Activated CD4-positive, alpha-beta T cell treated with anti-CD3 and anti-CD28 coated beads, Interleukin-2, amount 50 U/mL, for 1 hour (primary cell): ENCODE data around the gene ANKRD11.
"Not testable (repeated sequence)": the region's sequence is repeated elsewhere in the genome, so short reads cannot be mapped to it uniquely, and the experiment has no call there.

Experiments used
- DNase-seq: peaks from one replicate; pipeline ENCODE4 v3.0.0-alpha.2; 2020

Gene ANKRD11

DNA sequence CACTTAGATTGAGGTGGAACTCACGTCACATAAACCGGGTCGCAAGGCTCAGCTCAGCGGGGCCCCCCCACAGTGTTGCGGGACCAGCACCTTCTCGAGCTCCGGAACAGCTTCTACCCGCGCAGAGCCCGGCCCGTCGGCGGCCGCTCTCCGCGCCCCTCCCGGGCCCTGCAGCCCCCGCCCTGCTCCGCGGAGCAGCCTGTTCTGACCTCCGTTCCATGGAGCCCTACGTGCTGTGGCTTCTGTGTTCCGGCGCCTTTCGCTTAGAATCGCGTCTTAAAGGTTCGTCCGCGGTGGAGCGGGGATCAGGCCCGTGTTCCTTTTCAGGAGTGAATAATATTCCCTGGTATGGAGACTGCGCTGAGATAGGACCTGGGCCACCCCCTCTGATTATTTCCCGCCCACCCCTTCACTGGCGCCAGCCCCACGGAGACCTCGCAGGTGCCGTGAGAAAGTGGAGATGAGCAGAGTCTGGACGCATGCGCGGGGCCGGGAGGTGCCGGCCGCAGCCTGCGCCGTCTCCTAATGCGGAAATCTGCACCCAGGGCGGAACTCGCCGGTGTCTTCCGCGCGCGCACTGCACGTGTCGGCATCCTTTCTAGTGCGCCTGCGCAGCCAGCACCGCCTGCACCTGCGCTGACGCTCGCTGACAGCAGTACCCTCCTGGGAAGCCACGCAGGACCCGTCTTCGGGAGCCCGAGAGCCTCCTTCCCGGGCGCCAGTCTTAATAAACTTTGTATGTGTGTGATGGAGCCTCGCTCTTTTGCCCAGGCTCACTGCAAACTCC lies 242.0 kb downstream of the ANKRD11 start:
- DNase-seq = no peak

DNA sequence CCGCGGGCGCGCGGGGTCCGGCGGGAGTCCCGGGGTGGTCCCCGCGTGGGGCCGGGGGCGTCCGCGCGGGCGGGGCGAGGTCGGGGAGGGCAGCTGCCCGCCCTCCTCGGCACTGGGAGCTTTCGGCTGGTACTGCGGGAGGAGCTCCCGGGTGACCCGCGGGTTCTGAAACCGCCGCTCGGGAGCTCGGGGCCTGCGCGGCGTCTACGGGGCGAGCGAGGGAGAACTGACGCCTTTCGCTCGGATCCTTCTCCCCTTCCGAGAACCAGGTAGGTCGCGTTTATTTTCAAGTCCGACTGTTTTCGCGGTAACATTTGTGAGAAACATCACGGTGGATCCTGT lies 242.7 kb downstream of the ANKRD11 start:
- DNase-seq = not testable (repeated sequence)

DNA sequence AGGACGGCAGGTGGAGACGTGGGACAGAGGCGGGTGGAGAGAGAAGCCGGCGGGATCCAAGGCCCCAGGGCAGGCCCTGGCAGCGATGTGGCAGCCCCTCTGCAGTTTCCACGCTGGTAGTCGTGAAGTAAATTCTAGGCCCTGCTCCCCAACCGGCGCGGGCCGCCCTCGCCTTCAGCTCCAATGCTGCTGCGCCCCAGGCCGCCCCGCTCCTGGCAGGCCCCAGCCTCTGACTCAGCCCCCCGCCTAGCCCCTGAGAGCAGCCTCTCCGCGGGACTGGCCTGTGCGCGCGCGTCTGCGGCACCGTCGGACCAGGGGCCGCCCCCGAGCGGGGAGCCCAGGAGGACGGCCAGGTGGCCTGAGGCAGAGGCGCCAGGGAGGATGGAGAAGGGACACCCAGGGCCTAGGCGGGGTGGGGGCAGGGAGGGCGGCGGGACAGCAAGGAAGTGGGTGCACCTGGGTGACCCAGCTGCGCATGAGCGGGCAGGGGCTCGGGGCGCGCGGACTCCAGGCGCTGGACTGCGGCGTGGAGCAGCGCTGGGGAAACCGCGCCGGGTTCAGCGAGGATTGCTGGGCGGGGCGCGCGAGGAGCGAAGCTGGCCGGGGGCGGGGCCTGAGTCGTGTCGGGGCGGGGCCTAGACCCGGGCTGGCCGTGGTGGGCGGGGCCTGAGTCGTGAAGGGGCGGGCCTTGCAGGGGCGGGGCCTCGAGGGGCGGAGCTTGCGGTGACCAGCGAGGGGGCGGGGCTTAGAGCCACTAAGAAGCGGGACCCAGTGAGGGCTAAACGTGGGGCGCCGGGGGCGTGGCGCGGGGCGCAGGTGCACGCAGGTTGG lies 243.2 kb downstream of the ANKRD11 start:
- peak; percentile 98 for DNase-seq

DNA sequence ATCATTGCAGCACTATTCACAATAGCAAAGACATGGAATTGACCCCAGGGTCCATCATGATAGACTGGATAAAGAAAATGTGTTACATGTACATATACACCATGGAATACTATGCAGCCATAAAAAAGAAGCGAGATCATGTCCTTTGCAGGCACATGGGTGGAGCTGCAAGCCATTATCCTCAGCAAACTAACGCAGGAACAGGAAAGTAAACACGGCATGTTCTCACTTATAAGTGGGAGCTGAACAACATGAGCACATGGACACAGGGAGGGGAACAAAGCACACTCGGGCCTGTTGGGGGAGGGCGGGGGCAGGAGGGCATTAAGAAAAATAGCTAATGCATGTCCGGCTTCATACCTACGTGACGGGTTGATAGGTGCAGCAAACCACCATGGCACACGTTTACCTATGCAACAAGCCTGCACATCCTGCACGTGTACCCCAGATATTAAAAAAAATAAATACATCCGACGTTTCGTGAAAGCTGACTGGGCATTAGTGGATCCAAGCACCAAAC lies 243.9 kb downstream of the ANKRD11 start:
- DNase-seq = no peak

- DNase-seq = no peak
Observed at GRCh38 chr16:89244754-89245153, 245.6 kb downstream of the ANKRD11 start.

DNA sequence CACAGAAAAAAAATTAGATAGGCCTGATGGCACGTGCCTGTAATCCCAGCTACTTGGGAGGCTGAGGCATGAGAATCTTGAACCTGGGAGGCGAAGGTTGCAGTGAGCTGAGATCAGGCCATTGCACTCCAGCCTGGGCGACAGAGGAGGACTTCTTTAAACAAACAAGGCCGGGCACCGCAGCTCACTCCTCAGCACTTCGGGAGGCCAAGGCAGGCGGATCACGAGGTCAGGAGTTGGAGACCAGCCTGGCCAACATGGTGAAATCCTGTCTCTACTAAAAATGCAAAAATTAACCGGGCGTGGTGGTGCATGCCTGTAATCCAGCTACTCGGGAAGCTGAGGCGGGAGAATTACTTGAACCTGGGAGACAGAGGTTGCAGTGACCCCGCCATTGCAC lies 246.1 kb downstream of the ANKRD11 start:
- DNase-seq = not testable (repeated sequence)

GRCh38 chr16:89243664-89244063 lies 246.7 kb downstream of the ANKRD11 start:
- DNase-seq = no peak

GRCh38 chr16:89242795-89243200 lies 247.6 kb downstream of the ANKRD11 start:
- DNase-seq = no peak

DNA sequence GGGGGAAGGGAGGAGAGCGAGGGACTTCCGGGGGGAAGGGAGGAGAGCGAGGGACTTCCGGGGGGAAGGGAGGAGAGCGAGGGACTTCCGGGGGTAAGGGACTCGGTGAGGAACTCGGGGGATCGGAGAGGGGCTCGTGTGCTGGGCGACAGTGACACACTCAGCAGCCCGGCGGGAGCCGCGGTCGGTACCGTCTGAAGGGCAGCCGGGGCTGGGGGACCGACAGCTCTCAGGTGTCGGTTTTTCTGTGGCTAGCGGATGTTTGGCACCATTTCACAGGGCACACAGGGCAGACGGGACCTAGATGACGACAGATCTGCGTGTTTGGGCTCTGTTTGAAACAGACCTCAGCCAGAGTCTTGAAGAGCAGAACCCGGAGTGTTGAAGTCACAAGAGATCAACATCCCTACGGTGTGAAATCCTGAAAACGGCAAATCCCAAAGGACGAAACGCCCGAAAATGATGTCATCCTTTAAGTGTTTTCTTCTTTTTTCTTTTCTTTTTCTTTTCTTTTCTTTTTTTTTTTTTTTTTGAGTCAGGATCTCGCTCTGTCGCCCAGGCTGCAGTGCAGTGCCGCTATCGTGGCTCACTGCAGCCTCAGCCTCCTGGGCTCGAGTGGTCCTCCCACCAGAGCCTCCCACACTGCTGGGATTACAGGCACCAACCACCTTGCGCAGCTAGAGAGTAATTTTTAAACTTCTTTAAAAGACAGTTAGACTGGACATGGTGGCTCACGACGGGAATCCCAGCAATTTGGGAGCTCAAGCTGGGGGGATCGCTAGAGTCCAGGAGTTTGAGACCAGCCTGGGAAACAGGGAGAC lies 249.0 kb downstream of the ANKRD11 start:
- peak; percentile 80 for DNase-seq

GRCh38 chr16:89237733-89238132 lies 252.6 kb downstream of the ANKRD11 start:
- DNase-seq = no peak

DNA sequence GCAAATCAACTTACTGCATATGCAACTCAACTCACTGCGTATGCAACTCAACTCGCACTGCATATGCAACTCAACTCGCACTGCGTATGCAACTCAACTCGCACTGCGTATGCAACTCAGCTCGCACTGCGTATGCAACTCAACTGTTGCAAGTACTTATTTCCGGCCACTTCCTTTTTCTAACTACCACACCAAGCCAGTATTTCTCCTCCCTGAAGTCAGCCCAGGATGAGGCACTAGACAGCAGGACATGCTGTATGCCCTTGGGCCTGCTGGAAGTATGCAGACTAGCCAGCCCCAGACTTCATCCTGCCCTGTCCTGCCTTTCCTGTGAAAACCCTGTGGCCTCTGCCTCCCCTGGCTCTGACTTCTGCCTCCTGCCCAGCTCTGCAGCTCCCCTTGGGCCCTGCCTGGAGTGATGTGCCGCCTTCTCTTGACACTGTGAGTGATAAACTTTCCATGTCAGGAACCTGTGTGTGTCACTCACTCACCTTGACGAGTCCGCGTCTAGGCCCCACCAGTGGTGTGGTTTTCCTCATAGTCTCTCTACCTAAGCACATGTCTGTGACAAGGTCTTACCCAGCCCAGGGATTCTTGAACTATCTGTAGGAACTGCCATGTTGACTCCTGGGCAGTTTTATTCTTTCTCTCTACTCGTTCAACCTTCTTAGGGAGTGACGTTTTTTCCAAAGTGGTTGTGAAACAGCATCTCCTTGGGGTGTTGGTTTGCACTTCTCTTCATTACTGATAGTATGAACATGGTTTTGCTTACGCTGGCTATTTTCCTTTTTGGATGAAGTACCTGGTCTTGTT lies 256.5 kb downstream of the ANKRD11 start:
- no peak for DNase-seq

GRCh38 chr16:89232107-89232506 lies 258.3 kb downstream of the ANKRD11 start:
- no peak for DNase-seq

DNA sequence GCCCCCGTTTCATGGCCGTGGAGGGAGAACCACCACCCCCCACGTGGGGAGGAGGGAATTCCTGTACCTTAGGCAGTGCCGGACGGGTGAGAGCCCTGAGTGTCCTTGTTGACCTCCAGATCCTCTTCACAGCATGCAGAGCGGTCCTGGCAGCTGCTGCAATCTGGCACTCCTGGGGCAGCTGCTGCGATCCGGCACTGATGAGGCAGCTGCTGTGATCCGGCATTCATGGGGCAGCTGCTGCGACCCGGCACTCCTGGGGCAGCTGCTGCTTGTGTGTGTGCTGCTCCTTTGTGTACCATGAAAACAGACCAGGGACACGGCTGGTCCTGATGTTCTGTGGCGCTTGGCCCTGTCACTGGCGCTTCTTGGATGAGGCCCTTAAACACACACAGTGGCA lies 260.1 kb downstream of the ANKRD11 start:
- DNase-seq = no peak

GRCh38 chr16:89224665-89225064 lies 265.7 kb downstream of the ANKRD11 start:
- DNase-seq = no peak

DNA sequence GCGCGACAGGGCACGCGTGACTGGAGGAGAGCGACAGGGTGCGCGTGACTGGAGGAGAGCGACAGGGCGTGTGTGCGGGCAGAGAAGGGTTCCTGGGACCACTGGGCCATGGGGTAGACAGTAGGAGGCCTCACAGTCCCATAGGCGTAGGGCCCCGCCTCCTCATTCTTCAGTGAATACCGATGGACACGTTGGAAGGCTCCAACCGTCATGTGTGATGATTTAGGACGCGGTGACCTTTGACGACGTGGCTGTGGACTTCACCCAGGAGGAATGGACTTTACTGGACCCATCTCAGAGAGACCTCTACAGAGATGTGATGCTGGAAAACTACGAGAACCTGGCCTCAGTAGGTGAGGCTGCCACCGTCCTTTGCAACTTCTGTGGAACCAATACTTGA lies 267.4 kb downstream of the ANKRD11 start:
- no peak for DNase-seq

DNA sequence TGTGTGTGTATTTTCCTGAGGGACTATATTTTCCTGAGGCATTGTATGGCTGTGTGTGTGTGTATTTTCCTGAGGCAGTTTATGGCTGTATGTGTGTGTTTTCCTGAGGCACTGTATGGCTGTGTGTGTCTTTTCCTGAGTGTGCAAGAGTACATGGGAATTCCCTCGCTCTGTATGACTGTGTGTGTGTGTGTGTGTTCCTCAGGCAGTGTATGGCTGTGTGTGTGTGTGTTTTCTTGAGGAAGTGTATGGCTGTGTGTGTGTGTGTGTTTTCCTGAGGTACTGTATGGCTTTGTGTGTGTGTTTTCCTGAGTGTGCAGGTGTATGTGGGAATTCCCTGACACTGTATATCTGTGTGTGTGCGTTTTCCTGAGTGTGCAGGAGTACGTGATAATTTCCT lies 268.8 kb downstream of the ANKRD11 start:
- DNase-seq = no peak

DNA sequence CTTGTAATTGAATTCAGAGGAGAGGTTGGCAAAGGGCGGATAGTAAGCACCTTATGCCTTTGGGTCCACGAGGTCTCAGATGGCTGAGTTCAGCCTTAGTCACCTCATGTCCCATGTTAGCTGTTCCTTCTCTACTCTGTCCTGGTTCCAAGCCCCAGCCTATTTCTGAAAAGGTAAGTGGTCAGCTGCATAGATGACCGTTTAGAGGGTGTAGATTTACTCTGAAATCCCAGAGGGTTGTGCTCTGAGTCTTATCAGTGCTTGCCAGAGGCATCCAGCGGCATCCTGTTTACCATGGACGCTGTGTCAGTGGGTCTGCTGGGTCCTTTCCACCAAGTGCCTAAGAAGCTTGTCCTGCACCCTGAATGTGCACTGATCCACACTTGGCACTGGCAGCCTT lies 271.0 kb downstream of the ANKRD11 start:
- DNase-seq = no peak
